DLD1 (cell line): Measurements from ENCODE around the gene ATXN2L.
"Not testable (repeated sequence)": the region's sequence is repeated elsewhere in the genome, so short reads cannot be mapped to it uniquely, and the experiment has no call there.

Source experiments
- in situ Hi-C: cut with HindIII; loops from 2 replicates; pipeline ENCODE4 v1.10.0; 2017; ENCODE audit warnings: low sequenced_read_pairs

The ATXN2L gene, protein sequence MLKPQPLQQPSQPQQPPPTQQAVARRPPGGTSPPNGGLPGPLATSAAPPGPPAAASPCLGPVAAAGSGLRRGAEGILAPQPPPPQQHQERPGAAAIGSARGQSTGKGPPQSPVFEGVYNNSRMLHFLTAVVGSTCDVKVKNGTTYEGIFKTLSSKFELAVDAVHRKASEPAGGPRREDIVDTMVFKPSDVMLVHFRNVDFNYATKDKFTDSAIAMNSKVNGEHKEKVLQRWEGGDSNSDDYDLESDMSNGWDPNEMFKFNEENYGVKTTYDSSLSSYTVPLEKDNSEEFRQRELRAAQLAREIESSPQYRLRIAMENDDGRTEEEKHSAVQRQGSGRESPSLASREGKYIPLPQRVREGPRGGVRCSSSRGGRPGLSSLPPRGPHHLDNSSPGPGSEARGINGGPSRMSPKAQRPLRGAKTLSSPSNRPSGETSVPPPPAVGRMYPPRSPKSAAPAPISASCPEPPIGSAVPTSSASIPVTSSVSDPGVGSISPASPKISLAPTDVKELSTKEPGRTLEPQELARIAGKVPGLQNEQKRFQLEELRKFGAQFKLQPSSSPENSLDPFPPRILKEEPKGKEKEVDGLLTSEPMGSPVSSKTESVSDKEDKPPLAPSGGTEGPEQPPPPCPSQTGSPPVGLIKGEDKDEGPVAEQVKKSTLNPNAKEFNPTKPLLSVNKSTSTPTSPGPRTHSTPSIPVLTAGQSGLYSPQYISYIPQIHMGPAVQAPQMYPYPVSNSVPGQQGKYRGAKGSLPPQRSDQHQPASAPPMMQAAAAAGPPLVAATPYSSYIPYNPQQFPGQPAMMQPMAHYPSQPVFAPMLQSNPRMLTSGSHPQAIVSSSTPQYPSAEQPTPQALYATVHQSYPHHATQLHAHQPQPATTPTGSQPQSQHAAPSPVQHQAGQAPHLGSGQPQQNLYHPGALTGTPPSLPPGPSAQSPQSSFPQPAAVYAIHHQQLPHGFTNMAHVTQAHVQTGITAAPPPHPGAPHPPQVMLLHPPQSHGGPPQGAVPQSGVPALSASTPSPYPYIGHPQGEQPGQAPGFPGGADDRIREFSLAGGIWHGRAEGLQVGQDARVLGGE

DNA sequence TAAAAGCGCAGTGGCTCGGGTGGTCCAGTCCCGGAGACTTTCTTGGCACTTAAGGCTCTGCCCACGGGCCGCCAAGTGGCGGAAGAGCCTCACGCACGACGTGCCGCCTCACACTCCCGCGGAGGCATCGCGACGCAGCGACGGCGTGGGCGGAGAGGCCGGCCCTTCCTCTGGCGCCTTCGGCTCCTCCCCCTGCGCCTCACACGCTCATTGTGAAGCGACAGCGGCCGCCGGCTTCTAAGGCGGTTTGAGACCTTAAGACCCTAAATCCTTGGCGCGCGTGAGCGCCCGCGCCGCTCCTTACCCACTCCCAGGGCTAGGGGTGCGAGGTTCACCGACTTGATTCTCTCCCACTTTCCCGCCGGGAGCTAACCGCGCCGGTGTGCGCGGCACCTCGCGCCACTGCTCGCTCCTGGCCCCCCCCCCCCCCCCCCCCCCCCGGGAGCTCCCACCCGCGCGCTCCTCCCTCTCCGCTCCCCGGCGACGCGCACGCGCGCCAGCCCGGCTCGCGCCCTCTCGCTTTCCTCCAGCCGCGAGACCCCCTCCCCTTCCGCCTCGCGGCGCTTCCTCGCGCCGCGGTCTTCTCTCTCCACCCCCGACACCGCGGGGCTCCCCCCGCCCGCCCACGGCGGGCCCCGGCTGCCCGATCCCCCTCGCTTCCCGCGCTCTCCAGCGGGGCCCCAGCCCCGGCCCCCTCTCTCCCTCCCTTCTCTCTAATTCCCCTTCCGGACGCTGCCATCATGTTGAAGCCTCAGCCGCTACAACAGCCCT is at the start of gene ATXN2L:
Gene ATXN2L, plus strand, starts transcription at position 480 of the 771 bp plus-strand sequence. Its CDS starts 261 bp downstream, at position 741.
- in situ Hi-C loops, result no loop called here

DNA sequence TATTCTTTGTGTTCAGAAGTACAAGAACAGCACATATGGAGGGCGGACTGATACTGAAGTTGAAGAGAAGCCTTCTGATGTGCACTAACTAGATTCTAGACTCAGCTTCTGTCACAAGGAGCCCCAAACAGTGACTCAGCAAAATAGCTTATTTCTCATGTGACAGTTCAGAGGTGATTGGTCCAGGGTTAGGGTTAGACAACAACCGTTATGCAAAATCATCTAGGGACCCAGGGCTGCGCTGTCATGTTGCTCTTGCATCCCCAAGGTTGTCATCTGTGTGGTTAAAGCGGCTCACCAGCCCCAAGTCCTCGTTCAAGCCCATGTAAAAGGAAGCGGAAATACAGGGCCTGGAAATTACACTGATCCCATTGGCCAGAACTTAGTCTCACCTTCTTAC is 41.1 kb upstream of the ATXN2L start:
- in situ Hi-C loops, result not testable (repeated sequence)

DNA sequence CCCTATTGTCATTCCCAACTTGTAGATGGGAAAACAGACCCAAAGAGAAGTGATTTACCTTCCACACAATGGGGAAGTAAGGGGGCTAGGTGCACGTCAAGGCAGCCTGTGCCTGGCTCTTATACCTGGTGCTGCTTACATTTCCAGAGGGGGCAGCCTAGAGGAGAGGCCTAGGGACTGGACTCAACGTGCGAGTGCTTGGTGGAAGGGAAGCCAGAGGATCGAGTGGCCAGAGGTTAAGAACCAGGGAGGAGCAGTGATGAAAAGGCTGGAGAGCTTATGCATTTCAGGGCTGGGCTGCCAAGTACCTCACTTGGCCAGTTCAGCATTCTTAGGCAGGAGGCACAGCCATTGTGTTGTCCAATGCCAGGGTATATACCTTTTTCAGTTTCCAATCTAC is 40.4 kb upstream of the ATXN2L start:
- in situ Hi-C loops, result not testable (repeated sequence)

DNA sequence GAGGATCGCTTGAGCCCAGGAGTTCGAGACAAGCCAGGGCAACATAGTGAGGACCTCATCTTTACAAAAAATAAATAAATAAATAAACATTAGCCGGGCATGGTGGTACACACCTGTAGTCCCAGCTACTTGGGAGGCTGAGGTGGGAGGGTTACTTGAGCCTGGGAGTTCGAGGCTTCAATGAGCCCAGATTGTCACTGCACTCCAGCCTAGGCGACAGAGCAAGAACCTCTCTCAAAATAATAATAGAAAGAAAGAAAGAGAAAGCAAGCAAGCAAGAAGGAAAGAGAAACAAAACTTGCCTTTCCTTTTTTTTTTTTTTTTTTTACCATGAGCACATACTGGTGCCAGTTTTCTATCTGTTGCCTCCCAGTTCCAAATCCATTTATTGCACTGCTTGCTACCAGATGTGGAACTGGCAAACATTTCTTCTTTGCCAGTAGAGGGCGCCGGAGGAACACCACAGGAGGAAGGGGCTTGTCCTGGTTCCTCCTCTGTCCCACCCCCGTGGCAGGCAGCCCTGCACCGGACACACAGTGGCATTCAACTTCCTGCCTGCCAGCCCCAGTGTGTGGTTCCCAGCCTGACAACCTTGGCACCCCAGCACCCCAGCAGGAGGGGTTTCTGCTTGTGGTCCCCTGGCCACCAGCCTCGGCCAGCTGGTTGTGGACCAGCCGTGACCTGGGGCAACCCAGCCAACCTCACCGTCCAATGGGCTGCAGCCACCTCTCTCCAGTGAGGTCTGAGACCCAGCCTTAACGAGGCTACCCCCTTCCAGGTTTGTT is 20.4 kb upstream of the ATXN2L start:
- in situ Hi-C loops, result not testable (repeated sequence)

DNA sequence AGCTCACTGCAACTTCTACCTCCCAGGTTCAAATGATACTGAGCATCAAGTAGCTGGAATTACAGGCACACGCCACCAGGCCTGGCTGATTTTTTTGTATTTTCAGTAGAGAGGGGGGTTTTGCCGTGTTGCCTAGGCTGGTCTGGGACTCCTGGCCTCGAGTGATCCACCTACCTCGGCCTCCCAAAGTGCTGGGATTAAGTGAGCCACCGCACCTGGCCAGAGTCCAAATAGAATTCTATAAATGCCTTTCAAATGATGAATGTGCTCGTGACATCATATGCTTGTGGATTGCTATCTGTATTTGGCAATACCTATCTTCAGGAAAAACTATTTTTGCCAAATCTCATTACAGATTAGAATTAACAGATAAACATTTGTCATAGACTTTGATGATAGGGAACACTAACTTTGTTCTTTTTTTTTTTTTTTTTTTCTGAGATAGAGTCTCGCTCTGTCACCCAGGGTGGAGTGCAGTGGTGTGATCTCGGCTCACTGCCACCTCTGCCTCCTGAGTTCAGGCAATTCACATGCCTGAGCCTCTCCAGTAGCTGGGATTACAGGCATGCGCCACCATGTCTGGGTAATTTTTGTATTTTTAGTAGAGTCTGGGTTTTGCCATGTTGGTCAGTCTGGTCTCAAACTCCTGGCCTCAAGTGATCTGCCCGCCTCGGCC is 15.2 kb upstream of the ATXN2L start:
- in situ Hi-C loops, result not testable (repeated sequence)

DNA sequence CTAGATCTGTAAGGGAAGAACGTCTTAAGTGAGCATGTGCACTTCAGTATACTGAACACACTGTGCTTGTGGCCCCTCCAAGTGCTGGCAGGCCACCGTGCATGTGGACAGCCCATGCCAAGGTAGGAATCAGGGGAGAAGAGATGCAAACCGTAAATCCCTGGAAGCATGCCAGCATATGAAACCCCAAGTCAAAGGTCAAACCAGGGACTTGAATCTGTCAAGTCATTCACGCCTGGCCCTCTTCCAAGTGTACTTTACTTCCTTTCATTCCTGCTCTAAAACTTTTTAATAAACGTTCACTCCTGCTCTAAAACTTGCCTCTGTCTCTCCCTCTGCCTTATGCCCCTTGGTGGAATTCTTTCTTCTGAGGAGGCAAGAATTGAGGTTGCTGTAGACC is 2.8 kb upstream of the ATXN2L start:
- in situ Hi-C loops, result no loop called here

DNA sequence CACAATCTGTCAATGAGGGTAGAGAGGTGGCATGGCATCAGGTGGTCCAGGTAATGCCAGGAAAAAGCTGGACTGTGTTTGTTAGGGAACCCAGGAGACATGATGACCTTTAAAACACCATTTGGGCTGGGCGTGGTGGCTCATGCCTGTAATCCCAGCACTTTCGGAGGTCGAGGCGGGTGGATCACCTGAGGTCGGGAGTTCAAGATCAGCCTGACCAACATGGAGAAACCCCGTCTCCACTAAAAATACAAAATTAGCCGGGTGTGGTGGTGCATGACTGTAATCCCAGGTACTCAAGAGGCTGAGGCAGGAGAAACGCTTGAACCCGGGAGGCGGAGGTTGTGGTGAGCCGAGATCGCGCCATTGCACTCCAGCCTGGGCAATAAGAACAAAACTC is 2.3 kb upstream of the ATXN2L start:
- in situ Hi-C loops, result not testable (repeated sequence)

DNA sequence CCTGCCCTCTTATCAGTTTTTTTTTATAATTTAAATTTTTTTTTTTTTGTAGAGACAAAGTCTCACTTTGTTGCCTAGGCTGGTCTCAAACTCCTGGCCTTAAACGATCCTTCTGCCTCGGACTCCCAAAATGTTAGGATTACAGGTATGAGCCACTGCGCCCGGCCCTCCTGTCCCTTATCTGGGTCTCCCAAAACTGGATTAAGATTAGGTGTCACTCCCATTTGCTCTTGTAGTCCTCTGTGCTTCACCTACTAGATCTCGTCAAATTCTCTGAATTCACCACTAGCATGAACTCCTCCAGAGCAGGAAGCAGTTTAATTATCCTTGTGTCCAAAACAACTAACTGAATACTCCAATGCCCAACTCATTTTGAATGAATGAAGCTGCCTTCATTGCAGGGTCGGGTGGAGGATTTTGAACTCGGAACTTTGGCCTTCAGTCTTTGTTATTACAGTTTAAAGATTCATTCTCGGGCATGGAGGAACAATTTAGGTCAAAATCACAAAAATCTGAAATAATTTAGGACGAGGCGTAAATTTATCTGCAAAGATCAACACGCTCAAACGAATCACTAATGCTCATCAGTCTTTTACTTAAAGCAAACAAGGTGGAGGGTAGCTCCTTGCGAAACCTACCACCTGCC is 802 bp upstream of the ATXN2L start:
- in situ Hi-C loops, result no loop called here

DNA sequence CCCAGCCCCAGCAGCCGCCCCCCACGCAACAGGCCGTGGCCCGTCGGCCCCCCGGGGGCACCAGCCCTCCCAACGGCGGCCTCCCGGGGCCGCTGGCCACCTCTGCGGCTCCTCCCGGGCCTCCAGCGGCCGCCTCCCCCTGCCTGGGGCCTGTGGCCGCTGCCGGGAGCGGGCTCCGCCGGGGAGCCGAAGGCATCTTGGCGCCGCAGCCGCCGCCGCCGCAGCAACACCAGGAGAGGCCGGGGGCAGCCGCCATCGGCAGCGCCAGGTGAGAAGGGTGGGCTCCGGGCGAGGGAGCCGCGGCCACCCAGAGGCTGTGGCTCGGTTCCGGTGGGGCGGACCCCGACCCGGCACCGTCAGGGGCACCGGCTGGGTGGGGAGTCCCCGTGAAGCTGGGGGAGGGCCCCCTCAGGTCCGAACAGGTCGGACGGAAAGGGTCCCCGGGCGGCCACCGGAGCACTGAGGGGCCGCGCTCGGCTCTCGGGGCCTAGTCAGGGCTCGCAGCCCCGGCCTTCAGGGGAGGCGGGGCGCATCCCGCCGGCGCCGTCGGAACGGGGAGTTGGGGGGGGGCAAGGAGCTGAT is 583 bp downstream of the ATXN2L start:
- in situ Hi-C loops, result no loop called here

DNA sequence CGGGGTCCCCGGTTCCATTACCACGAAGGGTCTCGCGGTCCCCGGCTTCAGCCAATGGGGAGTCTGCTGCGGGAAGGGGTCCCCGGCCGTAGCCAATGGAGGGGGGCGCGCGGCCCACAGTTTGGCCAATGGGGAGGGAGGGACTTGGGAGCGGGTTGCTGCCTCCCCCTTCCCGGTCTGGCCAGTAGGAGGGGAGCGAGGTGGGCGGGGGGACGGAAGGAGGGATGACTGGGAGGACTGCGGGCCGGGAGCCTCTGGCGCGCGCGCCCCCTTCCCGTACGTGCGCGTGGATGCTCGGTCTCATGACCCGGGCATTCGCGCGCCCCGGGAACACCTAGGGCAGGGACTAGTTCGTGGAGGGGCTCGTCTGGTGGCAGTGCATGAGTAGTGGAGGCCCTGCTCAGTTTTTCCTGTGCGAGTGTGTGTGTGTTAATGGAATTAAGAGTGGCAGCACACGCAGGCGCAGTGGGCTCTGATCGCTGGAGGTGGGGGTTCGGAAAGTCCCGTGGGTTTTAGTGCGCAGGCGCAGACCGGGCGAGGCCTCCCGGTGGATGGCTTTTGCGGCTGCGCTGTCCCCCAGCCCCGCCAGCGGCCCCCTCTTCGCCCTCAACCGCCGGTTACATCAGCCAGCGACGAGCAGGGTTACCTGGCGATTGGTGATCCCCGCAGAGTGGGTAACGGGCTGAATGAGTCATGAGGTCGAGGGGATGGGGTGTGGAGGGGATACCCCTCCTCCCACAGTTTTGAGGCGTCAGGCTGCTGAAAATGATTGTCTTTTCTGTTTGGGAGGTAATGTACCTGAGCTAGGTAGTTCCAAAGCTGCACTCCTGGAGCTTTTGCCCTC is 1.3 kb downstream of the ATXN2L start:
- in situ Hi-C loops, result no loop called here

DNA sequence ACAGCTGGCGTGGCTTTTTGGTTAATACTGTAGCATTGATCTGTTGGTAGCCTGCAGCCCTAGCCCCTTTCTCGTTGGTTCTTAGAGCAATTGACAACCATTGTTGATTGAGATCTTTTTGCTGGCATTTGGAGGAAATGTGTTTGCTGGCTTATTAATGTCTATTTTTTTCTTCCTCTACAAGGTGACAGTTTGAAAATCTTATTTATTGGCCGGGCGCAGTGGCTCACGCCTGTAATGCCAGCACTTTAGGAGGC is 1.8 kb downstream of the ATXN2L start:
- in situ Hi-C loops, result no loop called here

DNA sequence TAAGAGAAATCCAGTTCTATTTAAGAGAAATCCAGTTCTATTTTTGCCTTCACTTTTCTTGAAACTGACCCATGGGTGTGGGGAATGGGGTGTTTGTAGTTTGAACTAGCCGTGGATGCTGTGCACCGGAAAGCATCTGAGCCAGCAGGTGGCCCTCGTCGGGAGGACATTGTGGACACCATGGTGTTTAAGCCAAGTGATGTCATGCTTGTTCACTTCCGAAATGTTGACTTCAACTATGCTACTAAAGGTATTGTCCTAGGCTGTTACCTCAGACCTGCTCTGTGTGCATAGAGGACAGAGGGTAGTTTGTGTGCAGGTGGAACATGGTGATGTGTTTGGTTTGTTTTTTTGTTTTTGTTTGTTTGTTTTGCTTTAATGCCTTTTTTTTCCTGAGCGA is 3.3 kb downstream of the ATXN2L start:
- in situ Hi-C loops, result no loop called here

DNA sequence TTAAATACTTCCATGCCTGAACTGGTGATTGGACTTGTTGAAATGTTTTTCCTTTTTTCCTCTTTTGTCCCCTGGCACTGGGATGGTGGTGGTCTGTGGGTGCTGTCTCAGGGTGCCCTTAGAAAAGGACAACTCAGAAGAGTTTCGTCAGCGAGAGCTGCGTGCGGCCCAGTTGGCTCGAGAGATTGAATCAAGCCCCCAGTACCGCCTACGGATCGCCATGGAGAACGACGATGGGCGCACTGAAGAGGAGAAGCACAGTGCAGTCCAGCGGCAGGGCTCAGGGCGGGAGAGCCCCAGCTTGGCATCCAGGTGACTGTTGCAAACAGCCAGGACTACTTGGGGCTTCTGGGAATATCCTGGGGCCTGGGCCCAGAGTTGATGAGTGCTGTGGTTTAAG is 6.9 kb downstream of the ATXN2L start:
- in situ Hi-C loops, result no loop called here

DNA sequence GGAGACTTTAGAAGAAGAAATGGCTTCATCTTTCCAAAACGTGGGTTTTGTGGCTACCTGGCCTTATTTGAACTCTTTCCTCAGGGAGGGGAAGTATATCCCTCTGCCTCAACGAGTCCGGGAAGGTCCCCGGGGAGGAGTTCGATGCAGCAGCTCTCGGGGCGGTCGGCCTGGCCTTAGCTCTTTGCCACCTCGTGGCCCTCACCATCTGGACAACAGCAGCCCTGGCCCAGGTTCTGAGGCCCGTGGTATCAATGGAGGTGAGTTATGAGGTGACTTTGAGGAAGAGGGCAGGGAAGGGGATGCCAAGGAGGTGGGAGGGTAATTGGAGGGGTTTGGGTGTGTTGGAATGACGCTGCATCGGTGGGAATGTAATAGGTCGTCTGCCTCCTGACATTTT is 7.7 kb downstream of the ATXN2L start:
- in situ Hi-C loops, result no loop called here

DNA sequence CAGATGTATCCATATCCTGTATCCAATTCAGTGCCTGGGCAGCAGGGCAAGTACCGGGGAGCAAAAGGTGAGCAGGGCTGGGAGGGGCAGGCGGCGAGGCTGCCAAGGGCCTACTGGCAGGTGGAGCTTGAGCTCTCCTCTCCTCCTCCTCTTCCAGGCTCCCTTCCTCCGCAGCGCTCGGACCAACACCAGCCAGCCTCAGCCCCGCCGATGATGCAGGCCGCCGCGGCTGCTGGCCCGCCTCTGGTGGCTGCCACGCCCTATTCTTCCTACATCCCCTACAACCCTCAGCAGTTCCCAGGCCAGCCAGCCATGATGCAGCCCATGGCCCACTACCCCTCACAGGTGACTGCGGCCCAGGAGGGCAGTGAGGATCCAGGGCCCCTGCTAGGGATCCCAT is 11.6 kb downstream of the ATXN2L start:
- in situ Hi-C loops, result no loop called here

DNA sequence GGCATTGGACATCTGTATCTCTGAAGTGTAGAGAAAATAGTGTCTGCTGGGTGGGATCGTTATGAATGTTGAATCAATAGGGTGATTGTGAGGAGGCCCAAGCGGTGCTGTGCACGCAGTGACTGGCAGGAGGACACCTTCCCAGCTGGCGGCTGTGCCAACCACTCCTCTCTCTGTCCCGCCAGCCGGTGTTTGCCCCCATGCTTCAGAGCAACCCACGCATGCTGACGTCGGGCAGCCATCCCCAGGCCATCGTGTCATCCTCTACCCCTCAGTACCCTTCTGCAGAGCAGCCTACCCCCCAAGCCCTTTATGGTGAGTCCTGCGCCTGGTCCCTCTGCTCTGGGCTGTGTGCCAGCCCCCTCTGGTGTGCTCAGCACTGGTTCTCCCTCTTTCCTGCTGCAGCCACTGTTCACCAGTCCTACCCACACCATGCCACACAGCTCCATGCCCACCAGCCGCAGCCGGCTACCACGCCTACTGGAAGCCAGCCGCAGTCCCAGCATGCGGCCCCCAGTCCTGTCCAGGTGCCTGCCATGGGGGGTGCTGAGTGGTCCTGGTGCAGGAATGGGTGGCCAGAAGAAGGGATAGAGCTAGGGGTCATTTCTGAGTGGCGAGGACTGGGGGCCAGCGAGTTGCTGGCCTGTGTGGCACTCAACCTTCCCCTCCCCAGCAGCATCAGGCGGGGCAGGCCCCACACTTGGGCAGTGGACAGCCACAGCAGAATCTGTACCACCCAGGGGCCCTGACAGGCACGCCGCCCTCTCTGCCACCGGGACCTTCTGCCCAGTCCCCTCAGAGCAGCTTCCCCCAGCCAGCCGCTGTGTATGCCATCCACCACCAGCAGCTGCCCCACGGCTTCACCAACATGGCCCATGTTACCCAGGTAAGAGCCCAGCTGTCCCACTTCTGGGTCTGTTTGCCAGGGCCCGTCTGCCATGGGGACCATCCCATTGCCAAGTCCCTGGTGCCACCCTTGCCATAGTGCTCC is 12.4 kb downstream of the ATXN2L start:
- in situ Hi-C loops, result no loop called here
